Activated T-cell treated with anti-CD3 and anti-CD28 coated beads, Interleukin-2, amount 50 U/mL, for 24 hours (primary cell): ENCODE results near the gene KAT2A.
A peak's percentile ranks its signal among the peaks of the same experiment; 100 is the strongest.
"Not testable (repeated sequence)": the region's sequence is repeated elsewhere in the genome, so short reads cannot be mapped to it uniquely, and the experiment has no call there.

Experiments
- DNase-seq: peaks from one replicate; pipeline ENCODE4 v3.0.0-alpha.2; 2020
- H3K27ac Mint-ChIP-seq: 2 replicates; pipeline ENCODE4 v1.8.0; 2020; ENCODE audit warnings: mild to moderate bottlenecking, mixed read lengths
- H3K27me3 Mint-ChIP-seq: 2 replicates; pipeline ENCODE4 v1.8.0; 2020; ENCODE audit warnings: mixed read lengths
- H3K36me3 Mint-ChIP-seq: 2 replicates; pipeline ENCODE4 v1.8.0; 2020; ENCODE audit warnings: low read depth, mixed read lengths
- H3K4me1 Mint-ChIP-seq: 2 replicates; pipeline ENCODE4 v1.8.0; 2020; ENCODE audit warnings: low read depth, mixed read lengths
- H3K4me3 Mint-ChIP-seq: 2 replicates; pipeline ENCODE4 v1.8.0; 2020; ENCODE audit warnings: mild to moderate bottlenecking, moderate library complexity, mixed read lengths
- H3K9me3 Mint-ChIP-seq: 2 replicates; pipeline ENCODE4 v1.8.0; 2020; ENCODE audit warnings: mixed read lengths

Gene KAT2A

GRCh38 chr17:42142371-42142896, 21.3 kb upstream of the KAT2A start:
- no peaks in the 10 kb centered on the region for H3K27me3 Mint-ChIP-seq
- H3K27ac Mint-ChIP-seq, result peak overlapping the region; percentile 69
- H3K4me1 Mint-ChIP-seq, result peaks cover 48% of the 10 kb centered on the region
- no peak for DNase-seq
- no peak overlapping the region for H3K4me3 Mint-ChIP-seq
- H3K36me3 Mint-ChIP-seq, result peaks cover 71% of the 10 kb centered on the region
- H3K9me3 Mint-ChIP-seq, result no peaks in the 10 kb centered on the region

GRCh38 chr17:42141382-42141781, 20.2 kb upstream of the KAT2A start:
- Mint-ChIP-seq H3K9me3 (no peaks in the 10 kb centered on the region), H3K4me1 (peaks cover 50% of the 10 kb centered on the region), H3K36me3 (peaks cover 71% of the 10 kb centered on the region), H3K27ac (peak overlapping the region; percentile 10), H3K27me3 (no peaks in the 10 kb centered on the region), H3K4me3 (no peak overlapping the region)
- no peak for DNase-seq

GRCh38 chr17:42140690-42141089, 19.5 kb upstream of the KAT2A start:
- H3K9me3 Mint-ChIP-seq, result not testable (repeated sequence)

GRCh38 chr17:42138749-42139492, 17.8 kb upstream of the KAT2A start:
- H3K4me3 Mint-ChIP-seq, result no peak overlapping the region
- H3K36me3 Mint-ChIP-seq, result peaks cover 82% of the 10 kb centered on the region
- no peak for DNase-seq
- no peaks in the 10 kb centered on the region for H3K27me3 Mint-ChIP-seq
- H3K9me3 Mint-ChIP-seq, result no peaks in the 10 kb centered on the region
- H3K27ac Mint-ChIP-seq, result peak overlapping the region; percentile 24
- H3K4me1 Mint-ChIP-seq, result peaks cover 70% of the 10 kb centered on the region

More at GRCh38 chr17:42140690-42141089, 19.5 kb upstream of the KAT2A start:
- H3K4me3 Mint-ChIP-seq, DNase-seq, H3K27me3 Mint-ChIP-seq, H3K27ac Mint-ChIP-seq: not testable (repeated sequence)
- Mint-ChIP-seq H3K36me3 (peaks cover 72% of the 10 kb centered on the region), H3K4me1 (peaks cover 57% of the 10 kb centered on the region)

- Mint-ChIP-seq H3K27me3 (no peaks in the 10 kb centered on the region), H3K9me3 (no peaks in the 10 kb centered on the region), H3K36me3 (peaks cover 78% of the 10 kb centered on the region), H3K4me3 (no peak overlapping the region), H3K4me1 (peaks cover 78% of the 10 kb centered on the region), H3K27ac (peak overlapping the region; percentile 83)
- DNase-seq, result no peak
These were observed 15.5 kb upstream of the KAT2A start for GRCh38 chr17:42136654-42137051.

- H3K36me3 Mint-ChIP-seq, result peaks cover 77% of the 10 kb centered on the region
- no peak overlapping the region for H3K4me3 Mint-ChIP-seq
These were observed 14.8 kb upstream of the KAT2A start for GRCh38 chr17:42135664-42136653.

GRCh38 chr17:42135151-42135550, 14.0 kb upstream of the KAT2A start:
- Mint-ChIP-seq H3K36me3 (peaks cover 81% of the 10 kb centered on the region), H3K4me3 (no peak overlapping the region), H3K27ac (peak overlapping the region; percentile 83), H3K27me3 (no peaks in the 10 kb centered on the region), H3K9me3 (no peaks in the 10 kb centered on the region), H3K4me1 (peaks cover 77% of the 10 kb centered on the region)
- no peak for DNase-seq

More at GRCh38 chr17:42135664-42136653, 14.8 kb upstream of the KAT2A start:
- Mint-ChIP-seq H3K27me3 (no peaks in the 10 kb centered on the region), H3K4me1 (peaks cover 77% of the 10 kb centered on the region), H3K27ac (peak overlapping the region; percentile 83), H3K9me3 (no peaks in the 10 kb centered on the region)
- no peak for DNase-seq

- no peak for DNase-seq
- peaks cover 90% of the 10 kb centered on the region for H3K36me3 Mint-ChIP-seq
- peaks cover 66% of the 10 kb centered on the region for H3K4me1 Mint-ChIP-seq
- no peaks in the 10 kb centered on the region for H3K9me3 Mint-ChIP-seq
- H3K27me3 Mint-ChIP-seq, result no peaks in the 10 kb centered on the region
- H3K27ac Mint-ChIP-seq, result peak overlapping the region; percentile 88
- H3K4me3 Mint-ChIP-seq, result no peak overlapping the region
These were observed 12.4 kb upstream of the KAT2A start for GRCh38 chr17:42133461-42134041.

GRCh38 chr17:42132941-42133340, 11.8 kb upstream of the KAT2A start:
- H3K4me3 Mint-ChIP-seq, result no peak overlapping the region

GRCh38 chr17:42131981-42132432, 10.8 kb upstream of the KAT2A start:
- Mint-ChIP-seq H3K27me3 (no peaks in the 10 kb centered on the region), H3K9me3 (no peaks in the 10 kb centered on the region), H3K36me3 (peaks cover 93% of the 10 kb centered on the region), H3K4me1 (peaks cover 64% of the 10 kb centered on the region), H3K4me3 (no peak overlapping the region), H3K27ac (peak overlapping the region; percentile 88)
- DNase-seq, result no peak

More at GRCh38 chr17:42132941-42133340, 11.8 kb upstream of the KAT2A start:
- no peak for DNase-seq
- H3K27me3 Mint-ChIP-seq, result no peaks in the 10 kb centered on the region
- H3K36me3 Mint-ChIP-seq, result peaks cover 92% of the 10 kb centered on the region
- peaks cover 65% of the 10 kb centered on the region for H3K4me1 Mint-ChIP-seq
- H3K27ac Mint-ChIP-seq, result peak overlapping the region; percentile 88
- H3K9me3 Mint-ChIP-seq, result no peaks in the 10 kb centered on the region

- DNase-seq, result no peak
- Mint-ChIP-seq H3K27me3 (no peaks in the 10 kb centered on the region), H3K4me1 (peaks cover 58% of the 10 kb centered on the region), H3K9me3 (no peaks in the 10 kb centered on the region), H3K4me3 (no peak overlapping the region), H3K36me3 (peaks cover 92% of the 10 kb centered on the region), H3K27ac (peak overlapping the region; percentile 82)
These were observed 10.1 kb upstream of the KAT2A start for GRCh38 chr17:42131232-42131631.

GRCh38 chr17:42130310-42130936, 9.3 kb upstream of the KAT2A start:
- no peaks in the 10 kb centered on the region for H3K9me3 Mint-ChIP-seq
- no peaks in the 10 kb centered on the region for H3K27me3 Mint-ChIP-seq
- peak overlapping the region; percentile 82 for H3K27ac Mint-ChIP-seq
- no peak for DNase-seq
- no peak overlapping the region for H3K4me3 Mint-ChIP-seq
- H3K36me3 Mint-ChIP-seq, result peaks cover 92% of the 10 kb centered on the region
- peaks cover 50% of the 10 kb centered on the region for H3K4me1 Mint-ChIP-seq

- H3K9me3 Mint-ChIP-seq, result no peaks in the 10 kb centered on the region
- peaks cover 91% of the 10 kb centered on the region for H3K36me3 Mint-ChIP-seq
- DNase-seq, result no peak
- no peaks in the 10 kb centered on the region for H3K27me3 Mint-ChIP-seq
- H3K4me3 Mint-ChIP-seq, result no peak overlapping the region
- H3K27ac Mint-ChIP-seq, result peak overlapping the region; percentile 85
- peaks cover 41% of the 10 kb centered on the region for H3K4me1 Mint-ChIP-seq
These were observed 8.1 kb upstream of the KAT2A start for GRCh38 chr17:42129109-42129837.
